ENCODE data around the gene UNC5CL.

UNC5CL gene

DNA sequence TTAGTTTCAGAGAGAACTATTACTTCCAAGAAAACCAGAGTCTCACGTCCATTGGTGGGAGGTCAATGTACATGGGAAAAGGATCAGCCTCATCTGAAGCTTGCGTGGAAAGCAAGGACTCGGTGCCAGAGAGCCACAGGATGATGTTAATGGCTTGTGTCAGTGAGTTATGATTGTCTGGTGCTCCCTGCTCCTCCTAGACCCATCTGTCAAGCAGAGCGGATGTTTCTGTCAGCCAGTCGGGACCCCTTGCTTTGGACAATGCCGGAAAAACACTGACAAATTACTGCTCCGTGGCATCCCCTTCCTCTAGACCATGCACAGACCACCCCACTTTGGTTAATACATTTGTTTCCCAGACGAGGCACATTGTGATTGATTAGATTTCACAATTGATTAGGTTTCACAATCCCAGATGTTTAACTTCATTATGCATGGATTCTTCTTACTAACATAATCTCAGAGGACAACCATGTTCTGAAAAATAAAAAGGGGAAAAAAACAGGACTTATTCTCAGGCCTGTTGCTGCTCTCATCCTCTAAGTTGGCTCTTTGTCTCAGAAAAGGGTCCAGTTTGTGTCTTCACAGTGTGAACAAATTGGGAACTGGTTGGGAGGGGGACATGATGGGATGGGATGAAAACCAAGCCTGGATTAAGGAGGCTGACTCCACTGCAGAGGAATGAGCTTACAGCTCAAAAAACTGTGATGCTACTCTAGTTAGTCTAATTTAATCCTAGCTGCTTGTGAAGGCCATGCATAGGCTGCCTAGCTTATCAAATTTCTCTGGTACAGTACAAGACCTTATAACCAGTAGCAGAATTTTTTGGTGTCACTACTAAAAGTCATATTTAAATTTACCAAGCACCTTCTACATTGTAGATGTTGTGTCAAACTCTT, 51.9 kb downstream of the UNC5CL start:
- no peak overlapping the region for H3K9ac ChIP-seq (ENCODE audit: low read length)
- peaks cover 0 to 6% of the 10 kb centered on the region in 2 experiments for H3K4me1 ChIP-seq (ENCODE audit: control insufficient read depth in 1 of 2, insufficient read depth in 2 of 2, low read length in 2 of 2)
- no peaks in the 10 kb centered on the region for H3K27me3 ChIP-seq (ENCODE audit: insufficient read depth, low read length)
- H3K23ac ChIP-seq (ENCODE audit: low read length): no peak overlapping the region
- H4K8ac ChIP-seq (ENCODE audit: low read depth, low read length): no peak overlapping the region
- H3K4me3 ChIP-seq (ENCODE audit: low read depth, low read length): no peak overlapping the region
- no peak overlapping the region for H2BK120ac ChIP-seq (ENCODE audit: insufficient read depth, low read length, poor library complexity)
- H3K36me3 ChIP-seq (ENCODE audit: control insufficient read depth in 1 of 2, insufficient read depth in 2 of 2, low read length in 2 of 2): no peaks in the 10 kb centered on the region
- no peak overlapping the region for H3K4ac ChIP-seq (ENCODE audit: low read depth, low read length)
- no peak overlapping the region for H4K12ac ChIP-seq (ENCODE audit: low read depth, low read length)
- H3K4me2 ChIP-seq (ENCODE audit: low read length): no peak overlapping the region
- H4K91ac ChIP-seq (ENCODE audit: low read depth, low read length): no peak overlapping the region
- H3K79me2 ChIP-seq (ENCODE audit: control insufficient read depth, insufficient read depth, low read length, poor library complexity): no peaks in the 10 kb centered on the region
- H2AFZ ChIP-seq (ENCODE audit: insufficient read depth, low read length, poor library complexity): no peak overlapping the region
- no peaks in the 10 kb centered on the region for H3K9me3 ChIP-seq (ENCODE audit: insufficient read depth, low read depth, low read length)
- no peak for DNase-seq
- no peak overlapping the region for H2AK5ac ChIP-seq (ENCODE audit: low read length)
- no peak overlapping the region for H2BK5ac ChIP-seq (ENCODE audit: low read depth, low read length, poor library complexity)
- H2BK12ac ChIP-seq (ENCODE audit: low read length): no peak overlapping the region
- no CpG with 5 or more reads among the region's 8 CpGs for WGBS (ENCODE audit: extremely low coverage, insufficient coverage, insufficient read length)
- H3K79me1 ChIP-seq (ENCODE audit: low read length): no peaks in the 10 kb centered on the region
- H3K18ac ChIP-seq (ENCODE audit: low read length): no peak overlapping the region
- H3K14ac ChIP-seq (ENCODE audit: low read length): no peak overlapping the region
- H3K27ac ChIP-seq (ENCODE audit: low read depth, low read length): no peak overlapping the region

GRCh38 chr6:40986364-40986763, 52.7 kb downstream of the UNC5CL start:
- peak in 1 of 2 donors; percentile 25 for DNase-seq
- no peaks in the 10 kb centered on the region for H3K36me3 ChIP-seq (ENCODE audit: control insufficient read depth in 1 of 2, insufficient read depth in 2 of 2, low read length in 2 of 2)
- H3K27ac ChIP-seq (ENCODE audit: low read depth, low read length): no peak overlapping the region
- no peak overlapping the region for H3K23ac ChIP-seq (ENCODE audit: low read length)
- no peak overlapping the region for H4K8ac ChIP-seq (ENCODE audit: low read depth, low read length)
- H2AFZ ChIP-seq (ENCODE audit: insufficient read depth, low read length, poor library complexity): no peak overlapping the region
- no peak overlapping the region for H3K18ac ChIP-seq (ENCODE audit: low read length)
- H3K4me1 ChIP-seq (ENCODE audit: control insufficient read depth in 1 of 2, insufficient read depth in 2 of 2, low read length in 2 of 2): peaks cover 0 to 6% of the 10 kb centered on the region in 2 experiments
- no peak overlapping the region for H2BK5ac ChIP-seq (ENCODE audit: low read depth, low read length, poor library complexity)
- no peak overlapping the region for H2BK12ac ChIP-seq (ENCODE audit: low read length)
- no peaks in the 10 kb centered on the region for H3K79me2 ChIP-seq (ENCODE audit: control insufficient read depth, insufficient read depth, low read length, poor library complexity)
- no peak overlapping the region for H3K14ac ChIP-seq (ENCODE audit: low read length)
- H4K91ac ChIP-seq (ENCODE audit: low read depth, low read length): no peak overlapping the region
- no peak overlapping the region for H3K4ac ChIP-seq (ENCODE audit: low read depth, low read length)
- no peak overlapping the region for H4K12ac ChIP-seq (ENCODE audit: low read depth, low read length)
- H3K4me2 ChIP-seq (ENCODE audit: low read length): no peak overlapping the region
- H3K79me1 ChIP-seq (ENCODE audit: low read length): no peaks in the 10 kb centered on the region
- H3K9me3 ChIP-seq (ENCODE audit: insufficient read depth, low read depth, low read length): no peaks in the 10 kb centered on the region
- H3K4me3 ChIP-seq (ENCODE audit: low read depth, low read length): no peak overlapping the region
- no peak overlapping the region for H2AK5ac ChIP-seq (ENCODE audit: low read length)
- WGBS (ENCODE audit: extremely low coverage, insufficient coverage, insufficient read length): no CpG with 5 or more reads among the region's 2 CpGs
- H2BK120ac ChIP-seq (ENCODE audit: insufficient read depth, low read length, poor library complexity): no peak overlapping the region
- no peak overlapping the region for H3K9ac ChIP-seq (ENCODE audit: low read length)
- no peaks in the 10 kb centered on the region for H3K27me3 ChIP-seq (ENCODE audit: insufficient read depth, low read length)

GRCh38 chr6:40983752-40984151, 55.3 kb downstream of the UNC5CL start:
- Histone ChIP-seq H2BK120ac (ENCODE audit: insufficient read depth, low read length, poor library complexity) (no peak overlapping the region), H4K91ac (ENCODE audit: low read depth, low read length) (no peak overlapping the region), H3K36me3 (ENCODE audit: control insufficient read depth in 1 of 2, insufficient read depth in 2 of 2, low read length in 2 of 2) (no peaks in the 10 kb centered on the region), H3K23ac (ENCODE audit: low read length) (no peak overlapping the region), H3K4ac (ENCODE audit: low read depth, low read length) (no peak overlapping the region), H2BK5ac (ENCODE audit: low read depth, low read length, poor library complexity) (no peak overlapping the region), H2BK12ac (ENCODE audit: low read length) (no peak overlapping the region), H3K4me1 (ENCODE audit: control insufficient read depth in 1 of 2, insufficient read depth in 2 of 2, low read length in 2 of 2) (peaks cover 0 to 6% of the 10 kb centered on the region in 2 experiments), H3K27me3 (ENCODE audit: insufficient read depth, low read length) (no peaks in the 10 kb centered on the region), H4K8ac (ENCODE audit: low read depth, low read length) (no peak overlapping the region), H3K79me1 (ENCODE audit: low read length) (no peaks in the 10 kb centered on the region), H3K9ac (ENCODE audit: low read length) (no peak overlapping the region), H3K4me2 (ENCODE audit: low read length) (no peak overlapping the region), H3K4me3 (ENCODE audit: low read depth, low read length) (no peak overlapping the region), H3K9me3 (ENCODE audit: insufficient read depth, low read depth, low read length) (peaks cover 4% of the 10 kb centered on the region), H3K18ac (ENCODE audit: low read length) (no peak overlapping the region), H3K79me2 (ENCODE audit: control insufficient read depth, insufficient read depth, low read length, poor library complexity) (no peaks in the 10 kb centered on the region), H3K27ac (ENCODE audit: low read depth, low read length) (no peak overlapping the region), H2AK5ac (ENCODE audit: low read length) (no peak overlapping the region), H2AFZ (ENCODE audit: insufficient read depth, low read length, poor library complexity) (no peak overlapping the region), H3K14ac (ENCODE audit: low read length) (no peak overlapping the region), H4K12ac (ENCODE audit: low read depth, low read length) (no peak overlapping the region)
- DNase-seq: no peak

GRCh38 chr6:40982917-40983316, 56.1 kb downstream of the UNC5CL start:
- Histone ChIP-seq H3K36me3 (ENCODE audit: control insufficient read depth in 1 of 2, insufficient read depth in 2 of 2, low read length in 2 of 2) (no peaks in the 10 kb centered on the region), H3K4me2 (ENCODE audit: low read length) (no peak overlapping the region), H3K79me1 (ENCODE audit: low read length) (no peaks in the 10 kb centered on the region), H4K8ac (ENCODE audit: low read depth, low read length) (no peak overlapping the region), H2AK5ac (ENCODE audit: low read length) (no peak overlapping the region), H3K9ac (ENCODE audit: low read length) (no peak overlapping the region), H3K14ac (ENCODE audit: low read length) (no peak overlapping the region), H2AFZ (ENCODE audit: insufficient read depth, low read length, poor library complexity) (no peak overlapping the region), H3K27me3 (ENCODE audit: insufficient read depth, low read length) (no peaks in the 10 kb centered on the region), H2BK12ac (ENCODE audit: low read length) (no peak overlapping the region), H2BK5ac (ENCODE audit: low read depth, low read length, poor library complexity) (no peak overlapping the region), H3K4me3 (ENCODE audit: low read depth, low read length) (no peak overlapping the region), H2BK120ac (ENCODE audit: insufficient read depth, low read length, poor library complexity) (no peak overlapping the region), H3K79me2 (ENCODE audit: control insufficient read depth, insufficient read depth, low read length, poor library complexity) (no peaks in the 10 kb centered on the region), H3K4ac (ENCODE audit: low read depth, low read length) (no peak overlapping the region), H3K4me1 (ENCODE audit: control insufficient read depth in 1 of 2, insufficient read depth in 2 of 2, low read length in 2 of 2) (peaks cover 0 to 6% of the 10 kb centered on the region in 2 experiments), H4K91ac (ENCODE audit: low read depth, low read length) (no peak overlapping the region), H3K27ac (ENCODE audit: low read depth, low read length) (no peak overlapping the region), H3K23ac (ENCODE audit: low read length) (no peak overlapping the region), H3K9me3 (ENCODE audit: insufficient read depth, low read depth, low read length) (peaks cover 7% of the 10 kb centered on the region), H3K18ac (ENCODE audit: low read length) (no peak overlapping the region), H4K12ac (ENCODE audit: low read depth, low read length) (no peak overlapping the region)
- no CpG with 5 or more reads among the region's 1 CpG for WGBS (ENCODE audit: extremely low coverage, insufficient coverage, insufficient read length)
- no peak for DNase-seq

Measured in trophoblast cell (in vitro differentiated cells and primary cell).